ENCODE measurements around the gene SCARF2. TPM values are rescaled to one million over a fixed set of nuclear protein-coding genes. Genes with fewer than 3 reads are reported as not detected.
"Not testable (repeated sequence)": the region's sequence is repeated elsewhere in the genome, so short reads cannot be mapped to it uniquely, and the experiment has no call there.

The SCARF2 gene
- total RNA-seq, 2 donors from 2014 or later: 49.4 to 108 TPM

- Histone ChIP-seq H3K36me3 (no peaks in the 10 kb centered on the region), H3K9me3 (no peaks in the 10 kb centered on the region), H3K4me3 (no peak overlapping the region), H3K27ac (no peak overlapping the region), H3K4me1 (ENCODE audit: control insufficient read depth in 1 of 2, low read depth in 2 of 2) (no peaks in the 10 kb centered on the region), H3K27me3 (replicated peaks; ENCODE audit: insufficient read depth) (no peaks in the 10 kb centered on the region)
- no peak for TF ChIP-seq CTCF (IDR thresholded peaks at IDR 0.05)
- DNase-seq (ENCODE audit: low spot score): no peak
- no peak for ATAC-seq (ENCODE audit: insufficient number of reproducible peaks, low FRiP score, low read depth)
These were observed 53.5 kb downstream of the SCARF2 start for GRCh38 chr22:20384171-20384570.

GRCh38 chr22:20383538-20383937, 54.1 kb downstream of the SCARF2 start:
- ATAC-seq (ENCODE audit: insufficient number of reproducible peaks, low FRiP score, low read depth) (no peak), DNase-seq (ENCODE audit: low spot score) (no peak)
- TF ChIP-seq CTCF (IDR thresholded peaks at IDR 0.05): no peak
- H3K9me3 ChIP-seq: no peaks in the 10 kb centered on the region
- no peak overlapping the region for H3K4me3 ChIP-seq
- H3K36me3 ChIP-seq: no peaks in the 10 kb centered on the region
- no peaks in the 10 kb centered on the region for H3K27me3 ChIP-seq (replicated peaks; ENCODE audit: insufficient read depth)
- no peaks in the 10 kb centered on the region for H3K4me1 ChIP-seq (ENCODE audit: control insufficient read depth in 1 of 2, low read depth in 2 of 2)
- no peak overlapping the region for H3K27ac ChIP-seq

DNA sequence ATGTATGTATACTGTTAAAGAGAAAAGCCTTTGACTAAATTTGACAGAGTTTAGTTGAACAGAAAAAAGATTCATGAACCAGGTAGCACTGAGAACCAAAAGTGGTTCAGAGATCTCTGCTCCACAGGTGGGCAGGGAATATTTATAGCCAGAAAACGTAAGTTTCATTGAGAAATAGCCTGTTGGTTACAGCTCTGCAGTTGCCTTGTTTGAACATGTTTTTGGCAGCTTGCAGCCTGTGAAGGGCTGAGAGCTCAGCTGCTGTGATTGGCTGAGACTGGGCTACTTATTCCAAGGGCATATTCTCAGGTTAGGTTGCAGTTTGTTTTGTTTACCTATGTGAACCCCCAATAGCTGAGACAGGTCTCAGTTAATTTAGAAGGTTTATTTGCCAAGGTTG, 57.1 kb downstream of the SCARF2 start:
- no peaks in the 10 kb centered on the region for H3K36me3 ChIP-seq
- TF ChIP-seq CTCF (IDR thresholded peaks at IDR 0.05): no peak
- no peak for DNase-seq (ENCODE audit: low spot score)
- no peaks in the 10 kb centered on the region for H3K27me3 ChIP-seq (replicated peaks; ENCODE audit: insufficient read depth)
- no peaks in the 10 kb centered on the region for H3K9me3 ChIP-seq
- no peaks in the 10 kb centered on the region for H3K4me1 ChIP-seq (ENCODE audit: control insufficient read depth in 1 of 2, low read depth in 2 of 2)
- ATAC-seq (ENCODE audit: insufficient number of reproducible peaks, low FRiP score, low read depth): no peak
- H3K27ac ChIP-seq: no peak overlapping the region
- no peak overlapping the region for H3K4me3 ChIP-seq

- ATAC-seq (ENCODE audit: insufficient number of reproducible peaks, low FRiP score, low read depth); H3K27me3 ChIP-seq (replicated peaks; ENCODE audit: insufficient read depth); H3K36me3 ChIP-seq; H3K4me3 ChIP-seq; H3K9me3 ChIP-seq; H3K4me1 ChIP-seq (ENCODE audit: control insufficient read depth in 1 of 2, low read depth in 2 of 2); DNase-seq (ENCODE audit: low spot score); H3K27ac ChIP-seq: not testable (repeated sequence)
These were observed 58.9 kb downstream of the SCARF2 start for GRCh38 chr22:20378684-20379083.

- H3K4me1 ChIP-seq (ENCODE audit: control insufficient read depth in 1 of 2, low read depth in 2 of 2): no peaks in the 10 kb centered on the region
- H3K9me3 ChIP-seq: no peaks in the 10 kb centered on the region
- no peak for ATAC-seq (ENCODE audit: insufficient number of reproducible peaks, low FRiP score, low read depth)
- no peak for TF ChIP-seq CTCF (IDR thresholded peaks at IDR 0.05)
- no peak overlapping the region for H3K27ac ChIP-seq
- DNase-seq (ENCODE audit: low spot score): no peak
- no peaks in the 10 kb centered on the region for H3K36me3 ChIP-seq
- H3K4me3 ChIP-seq: no peak overlapping the region
- H3K27me3 ChIP-seq (replicated peaks; ENCODE audit: insufficient read depth): no peaks in the 10 kb centered on the region
These were observed 59.5 kb downstream of the SCARF2 start for GRCh38 chr22:20378110-20378509.

GRCh38 chr22:20376983-20377382, 60.6 kb downstream of the SCARF2 start:
- not testable (repeated sequence) for H3K4me3 ChIP-seq; ATAC-seq (ENCODE audit: insufficient number of reproducible peaks, low FRiP score, low read depth); H3K4me1 ChIP-seq (ENCODE audit: control insufficient read depth in 1 of 2, low read depth in 2 of 2); DNase-seq (ENCODE audit: low spot score); H3K9me3 ChIP-seq; H3K27me3 ChIP-seq (replicated peaks; ENCODE audit: insufficient read depth); H3K36me3 ChIP-seq; H3K27ac ChIP-seq

- not testable (repeated sequence) for H3K9me3 ChIP-seq; H3K27ac ChIP-seq; H3K4me3 ChIP-seq; DNase-seq (ENCODE audit: low spot score); H3K4me1 ChIP-seq (ENCODE audit: control insufficient read depth in 1 of 2, low read depth in 2 of 2); ATAC-seq (ENCODE audit: insufficient number of reproducible peaks, low FRiP score, low read depth); H3K27me3 ChIP-seq (replicated peaks; ENCODE audit: insufficient read depth); H3K36me3 ChIP-seq
These were observed 61.3 kb downstream of the SCARF2 start for GRCh38 chr22:20376281-20376680.

Measured in thoracic aorta (tissue), 2 donors.